Right lobe of liver (tissue), 4 donors: ENCODE data around the gene HSPH1.

Experiments
- POLR2A ChIP-seq: fragments of 450-650 bp; IDR thresholded peaks from one replicate; pipeline ENCODE4 v1.6.1; 2017; ENCODE audit warnings: antibody characterized with exemption, mild to moderate bottlenecking
- TF ChIP-seq, protein P1 (sequence below), 4 donors: fragments of 200-600 bp in 3 of 4; fragments of 450-650 bp in 1 of 4; IDR thresholded peaks; one replicate each; pipeline versions ENCODE4 v1.5.1 to v1.8.0; 2016 to 2022; ENCODE audit warnings: antibody characterized with exemption in 4 of 4, mild to moderate bottlenecking in 2 of 4
- donor health status: DM: no; HTN: no; CAD: no.
- donor health status: DM: no; HTN: no; CAD: no.
- donor health status: DM: no; HTN: yes; CAD: no.

GRCh38 chr13:31179754-31180153, 18.1 kb upstream of the HSPH1 start:
- TF ChIP-seq POLR2A: no peak
- TF ChIP-seq, protein P1, sequence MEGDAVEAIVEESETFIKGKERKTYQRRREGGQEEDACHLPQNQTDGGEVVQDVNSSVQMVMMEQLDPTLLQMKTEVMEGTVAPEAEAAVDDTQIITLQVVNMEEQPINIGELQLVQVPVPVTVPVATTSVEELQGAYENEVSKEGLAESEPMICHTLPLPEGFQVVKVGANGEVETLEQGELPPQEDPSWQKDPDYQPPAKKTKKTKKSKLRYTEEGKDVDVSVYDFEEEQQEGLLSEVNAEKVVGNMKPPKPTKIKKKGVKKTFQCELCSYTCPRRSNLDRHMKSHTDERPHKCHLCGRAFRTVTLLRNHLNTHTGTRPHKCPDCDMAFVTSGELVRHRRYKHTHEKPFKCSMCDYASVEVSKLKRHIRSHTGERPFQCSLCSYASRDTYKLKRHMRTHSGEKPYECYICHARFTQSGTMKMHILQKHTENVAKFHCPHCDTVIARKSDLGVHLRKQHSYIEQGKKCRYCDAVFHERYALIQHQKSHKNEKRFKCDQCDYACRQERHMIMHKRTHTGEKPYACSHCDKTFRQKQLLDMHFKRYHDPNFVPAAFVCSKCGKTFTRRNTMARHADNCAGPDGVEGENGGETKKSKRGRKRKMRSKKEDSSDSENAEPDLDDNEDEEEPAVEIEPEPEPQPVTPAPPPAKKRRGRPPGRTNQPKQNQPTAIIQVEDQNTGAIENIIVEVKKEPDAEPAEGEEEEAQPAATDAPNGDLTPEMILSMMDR (IDR thresholded peaks at IDR 0.05): no peak
